Measurements from ENCODE around the gene ASTN2.

Gene ASTN2

GRCh38 chr9:117104716-117105495, 310.0 kb downstream of the ASTN2 start:
- peak; percentile 57 for DNase-seq (ENCODE audit: low read depth)

GRCh38 chr9:117104206-117104605, 310.7 kb downstream of the ASTN2 start:
- DNase-seq (ENCODE audit: low read depth): peak; percentile 42

GRCh38 chr9:117103438-117104110, 311.3 kb downstream of the ASTN2 start:
- no peak for DNase-seq (ENCODE audit: low read depth)

- DNase-seq (ENCODE audit: low read depth): peak; percentile 61
These were observed 313.8 kb downstream of the ASTN2 start for GRCh38 chr9:117101008-117101407.

GRCh38 chr9:117098331-117098730, 316.5 kb downstream of the ASTN2 start:
- peak; percentile 3 for DNase-seq (ENCODE audit: low read depth)

GRCh38 chr9:117097761-117098160, 317.1 kb downstream of the ASTN2 start:
- no peak for DNase-seq (ENCODE audit: low read depth)

- DNase-seq (ENCODE audit: low read depth): no peak
These were observed 318.7 kb downstream of the ASTN2 start for GRCh38 chr9:117096138-117096537.

GRCh38 chr9:117095081-117095480, 319.8 kb downstream of the ASTN2 start:
- DNase-seq (ENCODE audit: low read depth): peak; percentile 79

GRCh38 chr9:117093891-117094844, 320.7 kb downstream of the ASTN2 start:
- peak; percentile 87 for DNase-seq (ENCODE audit: low read depth)

GRCh38 chr9:117092582-117092981, 322.3 kb downstream of the ASTN2 start:
- peak; percentile 69 for DNase-seq (ENCODE audit: low read depth)

GRCh38 chr9:117091529-117091928, 323.3 kb downstream of the ASTN2 start:
- DNase-seq (ENCODE audit: low read depth): no peak

- DNase-seq (ENCODE audit: low read depth): no peak
These were observed 326.1 kb downstream of the ASTN2 start for GRCh38 chr9:117088786-117089185.

GRCh38 chr9:117088140-117088539, 326.7 kb downstream of the ASTN2 start:
- DNase-seq (ENCODE audit: low read depth): no peak

GRCh38 chr9:117084221-117084620, 330.6 kb downstream of the ASTN2 start:
- DNase-seq (ENCODE audit: low read depth): no peak

GRCh38 chr9:117083559-117083958, 331.3 kb downstream of the ASTN2 start:
- no peak for DNase-seq (ENCODE audit: low read depth)

GRCh38 chr9:117081641-117082317, 333.1 kb downstream of the ASTN2 start:
- DNase-seq (ENCODE audit: low read depth): no peak

GRCh38 chr9:117080765-117081390, 334.0 kb downstream of the ASTN2 start:
- DNase-seq (ENCODE audit: low read depth): no peak

GRCh38 chr9:117076571-117077290, 338.1 kb downstream of the ASTN2 start:
- no peak for DNase-seq (ENCODE audit: low read depth)

- no peak for DNase-seq (ENCODE audit: low read depth)
These were observed 339.2 kb downstream of the ASTN2 start for GRCh38 chr9:117075636-117076035.

GRCh38 chr9:117074784-117075520, 339.9 kb downstream of the ASTN2 start:
- DNase-seq (ENCODE audit: low read depth): no peak
